GM21723 (cell line): Measurements from ENCODE around the gene PBRM1.
"Not testable (repeated sequence)": the region's sequence is repeated elsewhere in the genome, so short reads cannot be mapped to it uniquely, and the experiment has no call there.

Experiments
- ATAC-seq: cut with Tn5 transposase; IDR thresholded peaks from one replicate; pipeline ENCODE4 v1.9.1; 2021; ENCODE audit warnings: mild to moderate bottlenecking, moderate library complexity; ENCODE audit not compliant: unreplicated experiment

The PBRM1 gene

DNA sequence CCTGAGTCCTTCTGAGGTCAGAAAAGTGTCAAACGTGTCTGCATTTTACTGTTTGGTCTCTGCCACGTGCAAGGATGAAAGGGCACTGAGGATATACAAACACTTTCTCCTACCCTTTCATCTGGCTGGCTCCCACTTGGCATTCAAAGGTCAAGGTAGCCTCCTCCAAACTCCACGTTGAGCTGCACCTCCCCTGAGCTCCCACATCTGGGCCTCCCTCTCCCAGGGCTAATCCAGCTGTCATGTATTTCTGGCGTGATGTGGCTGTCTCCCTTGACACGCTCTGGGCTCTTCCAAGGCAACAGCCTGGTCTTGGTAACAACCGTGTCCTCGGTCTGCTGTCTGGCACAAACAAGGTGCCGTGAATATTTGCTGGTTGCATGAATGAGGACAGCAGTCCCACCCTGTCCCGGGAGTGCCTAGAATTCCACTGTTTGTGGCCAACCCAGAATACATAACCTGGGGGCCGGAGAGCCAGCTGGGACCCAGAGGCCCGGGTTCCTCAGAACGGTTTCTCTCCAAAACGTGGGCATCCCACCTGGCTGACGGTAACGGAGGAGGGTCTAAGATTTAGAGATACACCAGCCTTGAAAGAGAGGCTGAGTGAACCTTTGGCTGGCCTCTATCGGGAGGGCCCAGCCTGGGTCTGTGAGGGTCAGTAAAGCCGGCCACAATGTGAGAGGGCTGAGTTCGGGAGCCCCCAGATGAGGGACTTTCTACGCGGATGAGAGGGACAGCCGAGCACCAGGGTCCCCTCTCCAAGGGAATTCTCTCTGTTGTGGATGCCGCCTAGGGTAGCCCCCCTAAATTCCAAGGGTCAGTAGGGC, 19.1 kb upstream of the PBRM1 start:
- ATAC-seq = no peak

- ATAC-seq = no peak
Measured at GRCh38 chr3:52703341-52703740, 17.6 kb upstream of the PBRM1 start.

DNA sequence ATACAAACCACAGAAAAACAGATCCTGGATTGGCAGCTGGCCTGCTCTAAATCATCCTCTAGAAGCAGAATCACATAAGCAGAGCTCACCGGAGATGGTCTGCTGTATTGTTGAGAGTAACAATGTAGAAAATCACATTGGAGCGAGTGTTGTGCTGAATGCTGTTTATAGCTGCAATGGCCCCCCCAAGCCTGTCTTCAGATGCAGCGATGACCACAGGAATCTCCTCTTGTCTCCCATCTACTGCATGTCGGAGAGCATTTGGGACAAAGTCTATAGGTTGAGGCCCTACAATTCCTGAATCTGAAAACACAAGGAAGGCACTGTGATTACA, 11.9 kb upstream of the PBRM1 start:
- ATAC-seq = no peak

GRCh38 chr3:52696830-52697631, 11.3 kb upstream of the PBRM1 start:
- ATAC-seq = peak; percentile 46

DNA sequence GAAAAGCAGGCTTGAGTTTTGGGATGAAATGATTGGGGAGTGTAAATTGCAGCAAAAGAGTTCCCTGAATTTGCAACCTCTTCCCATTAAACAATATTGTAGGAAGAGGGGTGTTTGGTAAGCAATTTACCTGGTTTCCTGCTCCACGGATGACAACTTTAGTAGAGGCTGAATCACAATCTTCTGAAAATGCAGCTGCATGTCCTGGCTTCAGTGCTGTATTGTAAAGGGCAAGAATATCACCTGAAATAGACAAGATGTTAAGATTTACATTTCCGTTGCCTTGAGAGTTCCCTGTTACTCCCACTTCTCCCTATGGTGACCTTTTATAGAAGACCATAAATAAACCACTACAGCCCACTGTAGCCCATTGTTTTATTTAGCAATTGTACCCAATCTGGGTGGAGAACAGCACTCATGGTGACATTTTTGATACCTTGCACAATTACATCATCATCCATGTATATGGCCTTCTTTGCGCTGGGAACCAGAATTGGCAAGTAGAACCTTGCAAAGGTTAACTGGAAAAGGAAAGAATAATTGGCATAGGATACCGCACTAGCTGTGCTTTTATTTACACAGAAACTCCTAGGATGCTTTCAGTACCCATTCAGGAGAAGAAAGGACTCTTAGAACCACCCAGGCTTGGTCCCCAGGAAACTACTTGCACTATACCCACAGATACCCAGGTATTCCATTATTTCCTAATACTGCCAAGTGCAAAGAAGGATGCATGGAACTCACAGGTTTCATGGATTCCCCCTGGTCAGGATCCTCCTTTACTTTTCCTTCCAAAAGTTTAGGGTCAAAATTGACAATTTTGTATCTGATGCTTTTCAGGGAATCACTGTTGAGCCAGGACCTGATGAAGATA, 10.3 kb upstream of the PBRM1 start:
- no peak for ATAC-seq

- no peak for ATAC-seq
Measured at GRCh38 chr3:52694528-52695189, 8.9 kb upstream of the PBRM1 start.

- ATAC-seq = no peak
Measured at GRCh38 chr3:52693071-52693470, 7.4 kb upstream of the PBRM1 start.

GRCh38 chr3:52690560-52690959, 4.8 kb upstream of the PBRM1 start:
- no peak for ATAC-seq

- no peak for ATAC-seq
Measured at GRCh38 chr3:52689151-52689550, 3.4 kb upstream of the PBRM1 start.

- ATAC-seq = no peak
Measured at GRCh38 chr3:52688266-52688665, 2.6 kb upstream of the PBRM1 start.

DNA sequence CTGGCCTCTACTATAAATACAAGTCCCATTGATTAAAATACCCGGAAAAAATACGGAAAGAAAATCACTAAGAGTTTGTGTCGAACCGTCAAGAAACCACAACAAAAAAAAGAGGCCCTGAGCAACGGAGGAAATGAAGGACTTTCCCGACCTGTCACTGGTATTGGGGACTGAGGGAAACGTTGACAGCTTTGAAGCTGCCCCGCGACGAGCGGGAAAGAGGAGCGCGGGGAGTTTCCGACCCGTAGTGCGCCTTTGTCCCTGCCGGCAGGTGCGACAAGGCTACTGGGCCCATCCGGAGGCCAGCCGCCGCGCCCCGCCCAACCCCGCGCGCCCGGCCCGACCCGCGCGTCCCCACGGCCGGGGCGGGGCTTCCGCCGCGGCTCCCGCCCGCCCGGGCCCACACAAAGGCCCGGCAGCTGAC, 416 bp downstream of the PBRM1 start:
- peak; percentile 72 for ATAC-seq

DNA sequence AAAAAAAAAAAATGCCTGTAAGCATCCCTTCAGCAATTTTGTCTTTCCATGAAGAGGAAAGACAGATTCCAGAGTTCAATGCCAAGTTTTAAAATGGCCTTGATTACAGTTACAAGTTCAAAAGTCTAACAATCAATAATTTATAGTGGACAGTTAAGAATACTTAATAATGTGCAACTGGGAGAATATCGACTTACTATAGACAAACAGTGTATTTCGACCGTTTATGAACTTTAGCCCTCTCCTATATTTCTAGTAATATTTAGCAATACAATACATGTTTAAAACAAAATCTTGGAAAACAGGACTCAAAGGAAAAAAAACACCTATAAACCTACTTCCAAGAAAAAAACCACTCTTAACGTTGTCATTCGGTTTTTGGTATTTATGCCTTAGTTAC, 1.5 kb downstream of the PBRM1 start:
- ATAC-seq = no peak

DNA sequence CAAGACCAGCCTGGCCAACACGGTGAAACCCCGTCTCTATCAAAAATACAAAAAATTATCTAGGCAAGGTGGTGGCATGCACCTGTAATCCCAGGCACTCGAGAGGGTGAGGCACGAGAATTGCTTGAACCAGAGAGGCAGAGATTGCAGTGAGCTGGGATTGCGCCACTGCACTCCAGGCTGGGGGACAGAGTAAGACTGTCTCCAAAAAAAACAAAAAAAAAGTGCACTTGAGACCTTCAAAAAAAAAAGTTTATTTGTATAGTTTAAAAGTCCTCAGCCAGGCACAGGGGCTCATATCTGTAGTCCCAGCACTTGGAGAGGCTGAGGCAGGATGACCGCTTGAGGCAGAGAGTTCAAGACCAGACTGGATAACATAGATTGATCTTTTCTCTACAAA, 2.1 kb downstream of the PBRM1 start:
- ATAC-seq = no peak

DNA sequence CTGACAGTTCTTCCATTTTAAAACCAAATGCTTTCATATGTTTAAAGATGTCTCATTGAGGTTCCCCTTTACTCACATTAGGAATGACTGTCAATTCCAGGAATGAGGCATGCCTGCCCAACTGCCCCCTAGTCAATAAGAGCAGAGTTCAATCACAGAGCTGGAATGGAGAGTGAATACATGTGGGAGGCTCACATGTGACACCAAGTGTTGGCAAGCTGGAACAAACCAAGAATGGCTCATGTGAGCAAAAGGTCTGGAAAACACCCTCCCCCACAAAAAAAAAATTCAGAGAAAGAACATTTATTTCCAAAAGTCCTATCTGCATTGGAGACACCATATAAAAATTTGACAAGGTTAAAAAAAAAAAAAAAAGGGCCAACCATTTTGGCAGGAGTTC, 3.7 kb downstream of the PBRM1 start:
- ATAC-seq = no peak

DNA sequence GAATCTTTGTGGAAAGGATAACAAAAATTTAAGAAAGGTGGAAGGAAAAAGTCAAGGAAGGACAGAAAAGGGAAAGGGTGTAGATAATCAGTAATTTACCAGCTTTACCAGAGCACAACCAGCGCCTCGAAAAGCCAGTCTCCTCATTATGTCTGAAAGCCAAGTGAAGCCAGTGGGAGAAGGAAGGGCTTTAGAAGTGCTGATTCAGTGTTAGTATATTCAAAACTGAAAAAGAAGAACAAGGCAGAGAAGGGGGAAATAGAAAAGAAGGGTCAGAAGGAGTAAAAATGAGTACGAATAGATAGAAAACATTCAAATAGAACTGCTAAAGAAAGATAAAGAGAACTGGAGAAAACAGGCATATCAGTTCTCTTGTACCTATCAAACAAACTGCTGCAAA, 4.1 kb downstream of the PBRM1 start:
- ATAC-seq = no peak

DNA sequence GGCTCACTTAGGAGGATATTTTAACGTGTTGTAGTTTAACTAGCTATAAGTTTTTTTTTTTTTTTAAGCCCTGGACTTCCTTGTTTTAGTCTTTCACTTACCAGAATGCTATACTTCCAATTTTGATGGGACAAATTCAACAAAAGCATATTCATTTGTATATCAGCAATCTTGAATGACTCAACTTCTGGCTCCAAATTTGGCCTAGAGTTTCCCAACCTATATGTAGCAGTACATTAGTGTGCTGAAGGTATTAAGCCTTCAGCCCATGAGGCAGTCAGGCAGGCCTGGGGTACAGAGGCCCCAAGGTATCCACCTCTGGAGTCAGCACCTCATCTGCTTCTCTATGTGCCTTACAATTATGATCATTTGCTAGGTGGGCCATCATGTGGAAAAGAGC, 5.9 kb downstream of the PBRM1 start:
- no peak for ATAC-seq

- ATAC-seq = no peak
Measured at GRCh38 chr3:52679199-52679538, 6.5 kb downstream of the PBRM1 start.

GRCh38 chr3:52678265-52679198, 7.2 kb downstream of the PBRM1 start:
- ATAC-seq = no peak

DNA sequence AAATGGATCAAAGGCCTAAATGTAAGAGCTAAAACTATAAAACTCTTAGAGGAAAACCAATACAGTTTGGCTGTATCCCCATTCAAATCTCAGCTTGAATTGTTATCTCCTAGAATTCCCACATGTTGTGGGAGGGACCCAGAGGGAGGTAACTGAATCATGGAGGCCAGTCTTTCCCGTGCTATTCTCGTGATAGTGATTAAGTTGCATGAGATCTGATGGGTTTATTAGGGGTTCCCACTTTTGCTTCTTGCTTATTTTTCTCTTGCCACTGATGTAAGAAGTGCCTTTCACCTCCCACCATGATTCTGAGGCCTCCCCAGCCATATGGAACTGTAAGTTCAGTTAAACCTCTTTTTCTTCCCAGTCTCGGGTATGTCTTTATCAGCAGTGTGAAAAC, 9.5 kb downstream of the PBRM1 start:
- not testable (repeated sequence) for ATAC-seq

- ATAC-seq = no peak
Measured at GRCh38 chr3:52671676-52672075, 14.0 kb downstream of the PBRM1 start.
